ENCODE results near the gene PACRG. TPM values are rescaled to one million over a fixed set of nuclear protein-coding genes. Genes with fewer than 3 reads are reported as not detected.

The PACRG gene
- total and polyA plus RNA-seq, 8 donors, result 1.8 to 28.6 (median 3.2) TPM; not detected in 2

DNA sequence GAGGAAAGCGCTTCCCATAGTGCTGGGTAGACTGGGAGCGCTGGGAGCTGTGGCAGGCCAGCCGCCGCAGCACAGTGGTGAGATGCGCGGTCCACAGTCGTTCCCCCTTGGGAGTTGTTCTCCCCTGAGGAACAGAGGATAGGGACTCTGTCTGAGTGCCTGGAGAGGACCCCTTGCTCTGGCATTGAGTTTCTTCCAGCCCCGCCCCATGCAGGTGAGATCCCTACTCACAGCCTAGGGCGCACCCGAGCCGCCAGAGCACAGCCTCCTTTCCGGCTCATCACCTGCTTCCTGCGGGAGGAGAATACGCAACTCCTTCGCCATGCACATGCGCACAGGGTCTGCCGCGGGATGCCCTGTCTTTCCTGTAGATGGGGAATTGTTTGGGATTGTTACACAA lies 140.6 kb downstream of the PACRG start:
- Histone ChIP-seq H3K4me1 (no peaks in the 10 kb centered on the region), H3K36me3 (no peaks in the 10 kb centered on the region), H3K4me3 (no peak overlapping the region), H3K27me3 (no peaks in the 10 kb centered on the region), H3K9me3 (no peaks in the 10 kb centered on the region), H3K27ac (no peak overlapping the region)
- intact Hi-C loops (cut with DNase I; ENCODE audit: low total_unique reads), result no loop called here
- 90 to 95% (median 92%) methylated on average over 17 to 18 of the region's 18 CpGs for WGBS, 5 donors
- TF ChIP-seq POLR2AphosphoS5 (IDR thresholded peaks at IDR 0.05) (no peak), EP300 (IDR thresholded peaks at IDR 0.05) (no peak), POLR2A (IDR thresholded peaks at IDR 0.05) (no peak)
- TF ChIP-seq, protein P1, sequence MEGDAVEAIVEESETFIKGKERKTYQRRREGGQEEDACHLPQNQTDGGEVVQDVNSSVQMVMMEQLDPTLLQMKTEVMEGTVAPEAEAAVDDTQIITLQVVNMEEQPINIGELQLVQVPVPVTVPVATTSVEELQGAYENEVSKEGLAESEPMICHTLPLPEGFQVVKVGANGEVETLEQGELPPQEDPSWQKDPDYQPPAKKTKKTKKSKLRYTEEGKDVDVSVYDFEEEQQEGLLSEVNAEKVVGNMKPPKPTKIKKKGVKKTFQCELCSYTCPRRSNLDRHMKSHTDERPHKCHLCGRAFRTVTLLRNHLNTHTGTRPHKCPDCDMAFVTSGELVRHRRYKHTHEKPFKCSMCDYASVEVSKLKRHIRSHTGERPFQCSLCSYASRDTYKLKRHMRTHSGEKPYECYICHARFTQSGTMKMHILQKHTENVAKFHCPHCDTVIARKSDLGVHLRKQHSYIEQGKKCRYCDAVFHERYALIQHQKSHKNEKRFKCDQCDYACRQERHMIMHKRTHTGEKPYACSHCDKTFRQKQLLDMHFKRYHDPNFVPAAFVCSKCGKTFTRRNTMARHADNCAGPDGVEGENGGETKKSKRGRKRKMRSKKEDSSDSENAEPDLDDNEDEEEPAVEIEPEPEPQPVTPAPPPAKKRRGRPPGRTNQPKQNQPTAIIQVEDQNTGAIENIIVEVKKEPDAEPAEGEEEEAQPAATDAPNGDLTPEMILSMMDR (IDR thresholded peaks at IDR 0.05), result no peak
- DNase-seq, result no peak

DNA sequence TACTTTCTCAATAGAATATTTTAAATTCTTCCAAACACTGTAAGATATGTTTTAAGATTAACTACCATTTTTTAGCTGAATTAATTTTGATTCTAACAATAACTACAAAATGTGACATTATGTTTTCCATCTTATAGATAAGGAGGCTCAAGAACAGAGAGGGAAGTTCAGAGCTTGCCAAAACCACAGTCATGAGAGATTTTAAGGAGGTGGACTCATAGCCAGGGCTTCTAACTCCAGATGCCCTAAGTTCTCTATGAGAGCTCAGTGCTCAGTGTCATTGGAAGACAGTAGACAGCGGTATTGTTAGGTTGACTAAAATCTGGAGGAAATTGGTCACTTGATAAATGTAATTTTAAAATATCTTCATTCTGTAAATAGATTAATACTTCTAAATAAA lies 144.2 kb downstream of the PACRG start:
- no peaks in the 10 kb centered on the region for H3K9me3 ChIP-seq
- H3K4me3 ChIP-seq, result no peak overlapping the region
- no peaks in the 10 kb centered on the region for H3K27me3 ChIP-seq
- no peaks in the 10 kb centered on the region for H3K4me1 ChIP-seq
- no peak for DNase-seq
- no peaks in the 10 kb centered on the region for H3K36me3 ChIP-seq
- intact Hi-C loops (cut with DNase I; ENCODE audit: low total_unique reads), result no loop called here
- no peak for TF ChIP-seq POLR2AphosphoS5 (IDR thresholded peaks at IDR 0.05)
- no peak overlapping the region for H3K27ac ChIP-seq
- 73 to 94% (median 82%) methylated on average over 1 of the region's 1 CpG for WGBS, 5 donors

DNA sequence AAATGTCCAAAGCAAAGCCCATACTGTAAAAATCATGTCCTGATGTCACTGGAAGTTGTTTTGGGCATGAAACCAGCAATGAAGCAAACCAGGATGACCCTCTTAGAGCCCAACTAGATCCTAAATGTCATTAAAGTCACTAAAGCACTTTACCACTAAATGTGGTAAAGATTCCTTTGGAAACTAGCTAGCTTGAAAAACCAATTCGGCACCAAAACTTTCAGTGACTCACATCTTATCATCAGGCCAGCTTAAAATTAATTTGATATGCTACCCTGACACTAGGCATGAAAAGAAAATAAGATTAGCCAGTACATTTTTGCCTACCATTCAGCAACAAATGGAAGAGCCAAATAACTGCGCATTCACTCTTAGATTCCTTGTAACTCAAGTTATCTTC lies 145.8 kb downstream of the PACRG start:
- Histone ChIP-seq H3K4me1 (no peaks in the 10 kb centered on the region), H3K36me3 (no peaks in the 10 kb centered on the region), H3K27ac (no peak overlapping the region), H3K4me3 (no peak overlapping the region), H3K9me3 (no peaks in the 10 kb centered on the region), H3K27me3 (no peaks in the 10 kb centered on the region)
- intact Hi-C loops (cut with DNase I; ENCODE audit: low total_unique reads), result no loop called here
- WGBS, 5 donors, result 83 to 96% (median 90%) methylated on average over 2 of the region's 2 CpGs
- no peak for TF ChIP-seq POLR2A (IDR thresholded peaks at IDR 0.05)
- no peak for TF ChIP-seq EP300 (IDR thresholded peaks at IDR 0.05)
- TF ChIP-seq, protein P1 (IDR thresholded peaks at IDR 0.05), result no peak
- no peak for TF ChIP-seq POLR2AphosphoS5 (IDR thresholded peaks at IDR 0.05)
- no peak for DNase-seq

DNA sequence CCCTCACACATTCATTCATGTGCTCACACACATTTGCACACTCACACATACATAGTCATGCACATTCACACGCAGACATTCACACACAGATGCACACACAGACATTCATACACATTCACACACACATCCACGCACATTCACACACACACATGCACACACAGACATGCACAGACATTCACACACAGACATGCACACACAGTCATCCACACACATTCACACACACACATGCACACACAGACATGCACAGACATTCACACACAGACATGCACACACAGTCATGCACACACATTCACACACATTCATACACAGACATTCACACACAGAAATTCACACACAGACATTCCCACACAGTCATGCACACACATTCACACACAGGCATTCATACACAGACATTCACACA lies 147.3 kb downstream of the PACRG start:
- H3K27me3 ChIP-seq, result no peaks in the 10 kb centered on the region
- no peak for DNase-seq
- no peaks in the 10 kb centered on the region for H3K9me3 ChIP-seq
- 92 to 100% (median 95%) methylated on average over 2 of the region's 2 CpGs for WGBS, 5 donors
- TF ChIP-seq EP300 (IDR thresholded peaks at IDR 0.05), result no peak
- no peak for TF ChIP-seq POLR2A (IDR thresholded peaks at IDR 0.05)
- TF ChIP-seq, protein P1 (IDR thresholded peaks at IDR 0.05), result no peak
- no peak for TF ChIP-seq POLR2AphosphoS5 (IDR thresholded peaks at IDR 0.05)
- no peaks in the 10 kb centered on the region for H3K36me3 ChIP-seq
- H3K4me1 ChIP-seq, result no peaks in the 10 kb centered on the region
- intact Hi-C loops (cut with DNase I; ENCODE audit: low total_unique reads), result no loop called here
- no peak overlapping the region for H3K4me3 ChIP-seq
- H3K27ac ChIP-seq, result no peak overlapping the region

DNA sequence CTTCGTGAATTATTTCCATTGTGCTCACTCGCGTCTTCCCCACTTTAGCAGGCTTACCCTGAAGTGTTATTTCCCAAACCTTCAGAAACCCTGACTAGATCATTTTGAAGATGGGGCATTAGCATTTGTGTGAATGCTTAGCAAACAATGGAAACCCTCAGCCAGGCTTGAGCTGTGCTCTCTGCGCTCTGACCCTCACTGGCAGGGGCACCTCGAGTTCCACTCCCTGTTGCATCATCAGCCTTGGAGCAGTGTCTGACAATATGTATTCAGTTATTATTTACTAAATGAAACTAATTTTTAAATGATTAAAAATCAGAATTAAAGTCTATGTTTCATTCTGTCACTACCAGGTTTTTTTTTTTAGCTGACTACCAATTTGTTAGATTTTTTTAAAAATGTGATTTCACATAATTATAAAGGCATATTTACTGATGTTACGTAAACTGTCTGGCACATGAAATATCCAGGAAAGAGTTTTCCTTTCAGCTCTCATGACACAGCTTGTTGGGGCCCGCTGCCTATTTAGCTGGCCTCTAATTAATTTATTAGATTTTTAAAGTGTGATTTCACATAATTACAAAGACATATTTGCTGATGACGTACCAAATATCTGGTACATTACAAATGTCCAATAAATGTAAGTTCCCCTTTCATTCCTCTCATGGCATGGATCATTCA lies 155.2 kb downstream of the PACRG start:
- no peak overlapping the region for H3K4me3 ChIP-seq
- H3K27me3 ChIP-seq, result no peaks in the 10 kb centered on the region
- TF ChIP-seq POLR2AphosphoS5 (IDR thresholded peaks at IDR 0.05), result no peak
- no peak for TF ChIP-seq EP300 (IDR thresholded peaks at IDR 0.05)
- TF ChIP-seq, protein P1 (IDR thresholded peaks at IDR 0.05), result no peak
- TF ChIP-seq POLR2A (IDR thresholded peaks at IDR 0.05), result no peak
- intact Hi-C loops (cut with DNase I; ENCODE audit: low total_unique reads), result no loop called here
- DNase-seq, result no peak
- no peaks in the 10 kb centered on the region for H3K36me3 ChIP-seq
- no peaks in the 10 kb centered on the region for H3K4me1 ChIP-seq
- no peak overlapping the region for H3K27ac ChIP-seq
- 83 to 91% (median 88%) methylated on average over 8 of the region's 8 CpGs for WGBS, 5 donors
- H3K9me3 ChIP-seq, result no peaks in the 10 kb centered on the region

Measured in stomach (tissue), 9 donors.